Immature natural killer cell (primary cell): ENCODE data around the gene OR2V2. TPM values are rescaled to one million over a fixed set of nuclear protein-coding genes. Genes with fewer than 3 reads are reported as not detected.

ENCODE experiments used
- polyA plus RNA-seq, 3 donors: library from polyadenylated mRNA; unstranded; fragments of 300-500 nt; fragmentation: Illumina TruSeq; gene quantifications; one replicate each; pipeline ENCODE4 v1.2.3, GENCODE V29; 2021

Gene OR2V2
- polyA plus RNA-seq, 3 donors from 2014 or later: not detected

Other genes starting within 250 kb of the OR2V2 start
- not detected for gene BTNL8, start 248.4 kb upstream of the OR2V2 start, polyA plus RNA-seq
- gene BTNL3, start 158.7 kb upstream of the OR2V2 start, polyA plus RNA-seq: not detected
- gene BTNL9, start 107.3 kb upstream of the OR2V2 start, polyA plus RNA-seq: not detected
- not detected for gene OR2V1, start 16.4 kb upstream of the OR2V2 start, polyA plus RNA-seq
- under 1 TPM in 1 of 3 donors, not detected in 2; 0.50 TPM for gene TRIM7, start 57.6 kb downstream of the OR2V2 start, polyA plus RNA-seq
- gene TRIM41, start 75.7 kb downstream of the OR2V2 start, polyA plus RNA-seq: 1 to 10 TPM in 2 of 3 donors, under 1 TPM in 1; 0.80 to 2.3 (median 1.7) TPM
- 1,000 to 10,000 TPM; 1,093 to 1,304 (median 1,251) TPM for gene RACK1, start 96.3 kb downstream of the OR2V2 start, polyA plus RNA-seq
- 10 to 100 TPM; 16.0 to 42.6 (median 18.0) TPM for gene TRIM52, start 113.6 kb downstream of the OR2V2 start, polyA plus RNA-seq
- not detected for gene OR4F3, start 219.7 kb downstream of the OR2V2 start, polyA plus RNA-seq